HepG2 (cell line): ENCODE data around the gene FNDC7. TPM values are rescaled to one million over a fixed set of nuclear protein-coding genes. Genes with fewer than 3 reads are reported as not detected.

Experiments
- ATF3 ChIP-seq: sonication (generic); formaldehyde crosslinking; IDR thresholded peaks from 2 replicates; pipeline ENCODE4 v1.4.0; 2020; ENCODE audit warnings: missing genetic modification reagents
- ATRX ChIP-seq: sonication (generic); formaldehyde crosslinking; IDR thresholded peaks from 2 replicates; pipeline ENCODE4 v1.4.0; 2020; ENCODE audit warnings: missing genetic modification reagents, borderline replicate concordance
- CEBPG ChIP-seq: IDR thresholded peaks from 2 replicates; pipeline ENCODE4 v1.6.1; 2016
- CHD2 ChIP-seq: IDR thresholded peaks from 2 replicates; pipeline ENCODE4 v1.6.1; 2011; ENCODE audit warnings: low read depth, low read length, improper control_type of control experiment
- GFI1 ChIP-seq: sonication (generic); formaldehyde crosslinking; IDR thresholded peaks from 2 replicates; pipeline ENCODE4 v1.5.0; 2020; ENCODE audit warnings: missing genetic modification reagents, mild to moderate bottlenecking, borderline replicate concordance
- HCFC1 ChIP-seq: fragments of 150-350 bp; IDR thresholded peaks from 2 replicates; pipeline ENCODE4 v1.6.1; 2014; ENCODE audit warnings: low read depth, low read length
- NFE2L2 ChIP-seq: fragments of 150-350 bp; IDR thresholded peaks from 2 replicates; pipeline ENCODE4 v1.6.1; 2014; ENCODE audit warnings: low read length
- POGK ChIP-seq: sonication (generic); formaldehyde crosslinking; conservative IDR thresholded peaks from 2 replicates; pipeline ENCODE4 v1.8.0; 2022; ENCODE audit warnings: mild to moderate bottlenecking, moderate library complexity, missing genetic modification reagents
- PPARG ChIP-seq: conservative IDR thresholded peaks from 2 replicates; pipeline ENCODE4 v1.6.1; 2016; ENCODE audit warnings: missing biosample characterization, missing genetic modification reagents
- RFX1 ChIP-seq: fragments of 450-650 bp; IDR thresholded peaks from 2 replicates; pipeline ENCODE4 v1.6.1; 2017
- YEATS2 ChIP-seq: sonication (generic); formaldehyde crosslinking; IDR thresholded peaks from 2 replicates; pipeline ENCODE4 v1.4.0; 2020; ENCODE audit warnings: missing genetic modification reagents, borderline replicate concordance
- ZFAT ChIP-seq: sonication (generic); formaldehyde crosslinking; conservative IDR thresholded peaks from 2 replicates; pipeline ENCODE4 v1.8.1; 2023; ENCODE audit warnings: missing genetic modification reagents, inconsistent platforms
- ZHX1 ChIP-seq: sonication (generic); formaldehyde crosslinking; IDR thresholded peaks from 2 replicates; pipeline ENCODE4 v1.8.1; 2022; ENCODE audit warnings: low read depth, mild to moderate bottlenecking, missing genetic modification reagents
- ZNF350 ChIP-seq: sonication (generic); formaldehyde crosslinking; IDR thresholded peaks from 2 replicates; pipeline ENCODE4 v1.4.0; 2020; ENCODE audit warnings: mild to moderate bottlenecking, low read depth, missing genetic modification reagents, borderline replicate concordance
- ZNF530 ChIP-seq: sonication (generic); formaldehyde crosslinking; IDR thresholded peaks from 2 replicates; pipeline ENCODE4 v1.5.0; 2020; ENCODE audit warnings: low read depth, mild to moderate bottlenecking, missing genetic modification reagents
- ZNF557 ChIP-seq: sonication (generic); formaldehyde crosslinking; IDR thresholded peaks from 2 replicates; pipeline ENCODE4 v1.4.0; 2020; ENCODE audit warnings: missing genetic modification reagents
- ZNF564 ChIP-seq: sonication (generic); formaldehyde crosslinking; IDR thresholded peaks from 2 replicates; pipeline ENCODE4 v1.8.1; 2023; ENCODE audit warnings: mild to moderate bottlenecking, missing genetic modification reagents
- ZNF598 ChIP-seq: sonication (generic); formaldehyde crosslinking; IDR thresholded peaks from 2 replicates; pipeline ENCODE4 v1.5.1; 2020; ENCODE audit warnings: mild to moderate bottlenecking, missing genetic modification reagents, borderline replicate concordance
- ZNF609 ChIP-seq: sonication (generic); formaldehyde crosslinking; IDR thresholded peaks from 2 replicates; pipeline ENCODE4 v1.4.0; 2020; ENCODE audit warnings: mild to moderate bottlenecking, missing genetic modification reagents, borderline replicate concordance
- ZNF737 ChIP-seq: sonication (generic); formaldehyde crosslinking; IDR thresholded peaks from 2 replicates; pipeline ENCODE4 v1.5.0; 2020; ENCODE audit warnings: missing genetic modification reagents, mild to moderate bottlenecking, borderline replicate concordance
- polyA plus RNA-seq, 8 experiments: library from polyadenylated mRNA; depleted of rRNA in 3 of 8; stranded (reverse) in 7 of 8; unstranded in 1 of 8; fragments of >200 nt; fragmentation: Illumina TruSeq in 4 of 8; extraction: Trizol in 4 of 8; gene quantifications; 2 replicates each; pipeline versions ENCODE4 v1.2.1 to v1.2.3, GENCODE V29; 2011 to 2016; ENCODE audit warnings: low read depth in 4 of 8, missing spikeins in 1 of 8, mixed read lengths in 1 of 8; ENCODE audit not compliant: insufficient read depth in 1 of 8
- total RNA-seq, 5 experiments: library from RNA; depleted of rRNA; stranded (reverse); fragments of >200 nt; fragmentation: Illumina TruSeq; extraction: Trizol; gene quantifications; 2 replicates each; pipeline ENCODE4 v1.2.3, GENCODE V29; 2016; ENCODE audit warnings: low read depth in 1 of 5

Gene FNDC7
- total and polyA plus RNA-seq, 2 of the 13 experiments (the other 11 are each of a cell fraction or from before 2014, with no cell fraction given) = 0.03 TPM; not detected in 1

GRCh38 chr1:108746382-108747170 is 33.9 kb downstream of the FNDC7 start, which contains the start of gene STXBP3 (continued):
- TF ChIP-seq ZHX1 (CRISPR knock-in tag) (peak; percentile 44; the same call in 1 of the 2 replicates), CEBPG (CRISPR knock-in tag) (peak; percentile 49; the same call in 1 of the 2 replicates), ZNF598 (CRISPR knock-in tag) (peak; percentile 81; the same call in 1 of the 2 replicates), ZNF530 (CRISPR knock-in tag) (no peak), NFE2L2 (no peak), PPARG (no peak), ZNF557 (CRISPR knock-in tag) (peak; percentile 77; the same call in 1 of the 2 replicates), GFI1 (CRISPR knock-in tag) (0 out of 2 replicates have a peak, but pooled peaks have one; percentile 61), RFX1 (no peak), HCFC1 (no peak; the same call in 1 of the 2 replicates), ATF3 (0 out of 2 replicates have a peak, but pooled peaks have one; percentile 15), ZNF609 (peak; percentile 45; the same call in 1 of the 2 replicates), YEATS2 (CRISPR knock-in tag) (peak; percentile 80), ATRX (CRISPR knock-in tag) (no peak), CHD2 (no peak), POGK (CRISPR knock-in tag) (peak; percentile 83; the same call in 1 of the 2 replicates), ZFAT (CRISPR knock-in tag) (0 out of 2 replicates have a peak, but pooled peaks have one; percentile 34), ZNF350 (CRISPR knock-in tag) (peak; percentile 87; the same call in 1 of the 2 replicates), ZNF737 (CRISPR knock-in tag) (no peak), ZNF564 (CRISPR knock-in tag) (no peak)
